Mesenteric fat pad (tissue), 1 donor: Measurements from ENCODE around the gene SUN2. TPM values are rescaled to one million over a fixed set of nuclear protein-coding genes. Genes with fewer than 3 reads are reported as not detected.
A peak's percentile ranks its signal among the peaks of the same experiment; 100 is the strongest.
"Not testable (repeated sequence)": the region's sequence is repeated elsewhere in the genome, so short reads cannot be mapped to it uniquely, and the experiment has no call there.

ENCODE experiments used
- DNase-seq: peaks from one replicate; pipeline ENCODE4 v3.0.0-alpha.2; 2020; ENCODE audit warnings: low spot score
- long read RNA-seq: library from polyadenylated mRNA; unstranded; transcript quantifications from one replicate; pipeline ENCODE4 v2.0.0, GENCODE V29; 2020
- total RNA-seq: library from RNA; stranded (reverse); fragmentation: NEBNext Ultra II Directional; extraction: Animal tissue kit (Norgen Biotek cat#: 25700); gene quantifications from one replicate; pipeline ENCODE4 v1.2.1, GENCODE V29; 2021
- donor health status: DM: yes; HTN: yes; CAD: no.

The SUN2 gene
- total RNA-seq = 286 TPM
- long read RNA-seq, full-length matches to known transcripts = 4 of 397 reads
- long read RNA-seq, partial matches to known transcripts = 173 of 397 reads
- long read RNA-seq, other reads (novel, unspliced or antisense) = 220 of 397 reads

DNA sequence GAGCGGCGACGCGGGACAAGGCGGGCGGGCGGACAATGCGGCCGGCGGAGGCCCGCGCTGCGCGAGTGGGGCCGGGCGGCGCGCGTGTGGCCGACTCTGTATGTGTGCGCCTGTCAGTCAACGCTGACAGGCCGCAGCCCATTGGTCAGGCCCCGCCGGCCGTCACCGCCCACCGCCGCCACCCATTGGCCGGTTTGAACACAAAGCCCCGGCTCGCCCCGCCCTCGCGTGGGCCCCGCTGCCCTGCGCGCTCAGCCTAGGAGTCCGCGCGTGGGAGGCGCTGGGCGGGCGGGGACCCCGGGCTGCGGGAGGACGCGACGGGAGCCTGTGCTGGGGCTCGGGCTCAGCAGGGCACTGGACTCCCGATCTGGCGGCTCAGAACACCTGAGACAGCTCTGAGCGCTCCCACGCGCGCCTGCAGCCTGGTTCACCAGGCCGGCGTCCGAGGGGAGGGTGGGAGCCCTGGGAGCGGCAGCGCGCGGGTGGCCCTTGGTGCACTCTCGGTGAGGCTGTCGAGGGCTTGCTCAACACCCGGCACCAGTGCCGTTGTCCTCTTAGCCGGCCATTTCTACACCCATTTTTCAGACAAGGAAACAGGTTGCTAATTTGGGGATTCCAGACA, at the start of gene SUN2:
TSS of gene SUN2 (minus strand) at position 88 of the 622 bp plus-strand sequence. CDS start 3,370 bp downstream, outside the sequence.
- peak; percentile 99 for DNase-seq

- not testable (repeated sequence) for DNase-seq
These were observed 49.3 kb upstream of the SUN2 start for GRCh38 chr22:38805041-38805593.

DNA sequence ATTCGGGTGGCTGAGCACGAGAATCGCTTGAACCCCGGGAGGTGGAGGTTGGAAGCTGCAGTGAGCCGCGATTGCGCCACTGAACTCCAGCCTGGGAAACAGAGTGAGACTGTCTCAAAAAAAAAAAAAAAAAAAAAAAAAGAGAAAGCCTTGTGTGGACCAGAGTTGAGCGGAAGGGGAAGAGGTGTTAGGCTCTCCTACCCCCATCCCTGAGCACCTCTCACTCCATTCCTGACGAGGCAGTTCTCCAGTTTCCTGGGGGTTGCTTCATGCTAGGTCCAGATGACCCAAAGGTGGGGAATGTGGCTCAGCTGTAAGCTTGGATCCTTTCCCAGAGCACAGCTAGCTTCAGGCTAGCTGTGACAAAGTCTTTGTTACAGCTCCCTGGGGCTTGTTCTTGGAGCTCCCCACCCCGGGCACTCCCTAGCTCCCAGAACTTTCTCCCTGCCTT, 46.9 kb upstream of the SUN2 start:
- no peak for DNase-seq

GRCh38 chr22:38799265-38800002, 43.6 kb upstream of the SUN2 start:
- no peak for DNase-seq

DNA sequence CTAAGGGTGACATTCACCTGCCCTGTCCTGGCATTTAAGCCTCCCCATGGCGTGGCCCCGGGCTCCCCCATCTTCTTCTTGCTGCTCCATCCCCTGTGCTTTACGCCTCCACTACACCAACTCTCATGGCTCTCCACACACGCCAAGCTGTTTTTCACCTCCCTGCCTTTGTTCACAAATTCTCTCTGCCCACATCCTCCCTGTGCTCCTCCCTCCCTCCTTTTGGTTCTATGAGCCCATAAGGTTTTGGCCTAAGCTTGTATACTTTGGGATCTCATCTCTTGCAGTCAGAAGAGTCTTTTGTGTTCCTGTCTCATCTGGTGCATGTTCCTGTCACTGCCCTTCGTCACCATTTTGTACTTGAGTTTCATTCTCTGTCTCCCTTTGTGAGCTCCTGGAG, 42.7 kb upstream of the SUN2 start:
- DNase-seq = no peak

- DNase-seq = no peak
These were observed 40.6 kb upstream of the SUN2 start for GRCh38 chr22:38796262-38796957.

DNA sequence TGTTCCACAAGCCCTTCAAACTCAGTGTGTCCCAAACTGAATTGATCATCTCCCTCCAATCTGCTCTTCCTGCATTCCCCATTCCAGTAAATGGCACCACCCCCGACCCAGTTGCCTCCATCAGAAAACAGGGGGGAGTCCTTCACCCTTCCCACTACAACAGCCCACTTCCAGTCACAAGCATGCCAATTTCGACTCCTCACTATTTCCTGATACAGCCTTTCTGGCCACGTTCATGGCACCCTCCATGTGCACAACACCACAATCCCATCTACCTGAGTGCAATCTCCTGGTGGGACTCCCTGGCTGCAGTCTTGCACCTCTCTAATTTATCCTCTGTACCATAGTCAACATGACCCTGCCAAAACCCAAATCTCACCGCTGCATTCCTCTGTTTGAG, 39.8 kb upstream of the SUN2 start:
- DNase-seq = no peak

- peak; percentile 91 for DNase-seq
These were observed 38.1 kb upstream of the SUN2 start, which contains the start of gene DNAL4 for GRCh38 chr22:38793721-38794466. TSS of gene DNAL4 (minus strand) at chr22:38794143. CDS start at chr22:38782731, 11,412 bp downstream.

DNA sequence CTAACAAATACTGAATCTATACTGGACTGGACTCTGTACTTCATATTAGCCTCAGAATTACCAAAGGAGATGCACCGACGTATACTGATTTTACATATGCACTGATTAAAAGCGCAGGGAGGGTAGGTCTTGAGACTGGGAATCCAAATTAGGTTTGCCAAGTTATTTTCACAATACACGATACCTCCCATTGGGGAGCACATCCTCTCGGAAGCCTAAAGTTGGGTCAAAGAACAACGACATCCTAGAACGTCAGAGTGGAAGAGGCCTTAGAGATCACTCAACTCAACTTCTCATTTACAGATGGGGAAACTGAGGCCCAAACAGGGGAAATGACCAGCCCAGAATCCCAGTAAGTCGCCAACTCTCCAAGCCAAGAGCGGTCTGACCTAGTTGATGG, 37.5 kb upstream of the SUN2 start:
- no peak for DNase-seq

- DNase-seq = no peak
These were observed 37.0 kb upstream of the SUN2 start for GRCh38 chr22:38792833-38793232.

- no peak for DNase-seq
These were observed 33.8 kb upstream of the SUN2 start for GRCh38 chr22:38789606-38790005.

- no peak for DNase-seq
These were observed 33.0 kb upstream of the SUN2 start for GRCh38 chr22:38788846-38789245.

GRCh38 chr22:38788021-38788816, 32.4 kb upstream of the SUN2 start:
- DNase-seq = no peak

- no peak for DNase-seq
These were observed 30.8 kb upstream of the SUN2 start for GRCh38 chr22:38786631-38787030.

DNA sequence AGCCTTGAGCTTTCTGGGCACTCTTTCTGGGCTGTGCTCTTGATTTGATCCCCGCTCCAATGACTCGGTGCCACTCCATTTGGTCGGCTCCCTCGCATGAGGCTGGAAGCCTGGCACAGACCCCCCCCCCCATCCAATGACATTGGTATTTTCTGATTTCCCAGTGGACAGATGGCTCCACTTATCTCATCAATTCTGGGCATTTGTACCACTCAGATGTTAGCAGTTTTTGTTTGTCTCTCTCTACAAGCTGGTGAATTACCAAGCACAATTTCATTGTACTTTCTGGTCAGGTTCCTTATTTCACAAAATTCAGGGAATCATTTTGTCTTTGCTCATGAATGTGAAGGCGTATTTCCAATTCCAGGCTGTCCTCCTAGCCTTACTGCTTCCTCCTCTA, 29.1 kb upstream of the SUN2 start:
- no peak for DNase-seq

- no peak for DNase-seq
These were observed 28.2 kb upstream of the SUN2 start for GRCh38 chr22:38784035-38784434.

GRCh38 chr22:38783095-38783615, 27.4 kb upstream of the SUN2 start:
- DNase-seq = no peak

GRCh38 chr22:38782402-38783094, 26.8 kb upstream of the SUN2 start:
- DNase-seq = no peak

DNA sequence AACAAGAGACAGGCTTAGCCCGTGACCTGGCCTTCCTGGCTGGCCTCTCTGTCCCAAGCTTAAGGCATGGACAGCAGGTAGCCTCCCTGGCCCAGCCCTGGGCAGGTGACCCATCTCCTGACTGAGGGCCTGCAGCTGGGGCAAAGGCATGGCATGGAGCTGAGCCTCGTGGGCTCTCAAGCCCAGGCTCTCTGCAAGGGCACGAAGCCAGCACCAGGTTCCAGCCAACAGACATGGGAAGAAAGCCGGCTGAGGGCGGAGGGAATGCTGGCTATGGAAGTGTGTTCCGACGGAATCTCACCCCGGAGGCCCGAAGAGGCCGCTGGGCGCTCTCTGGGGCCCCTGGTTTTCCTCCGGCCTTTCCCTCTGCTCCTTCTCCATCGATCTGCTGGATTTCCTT, 25.2 kb upstream of the SUN2 start:
- DNase-seq = no peak
